GM15510 (cell line): ENCODE results near the gene PLPP2.

ENCODE experiments used
- POLR2A ChIP-seq: IDR thresholded peaks from 3 replicates; pipeline ENCODE4 v1.6.1; 2011; ENCODE audit warnings: borderline replicate concordance; ENCODE audit not compliant: insufficient read length; ENCODE audit errors: extremely low read depth

Gene PLPP2

DNA sequence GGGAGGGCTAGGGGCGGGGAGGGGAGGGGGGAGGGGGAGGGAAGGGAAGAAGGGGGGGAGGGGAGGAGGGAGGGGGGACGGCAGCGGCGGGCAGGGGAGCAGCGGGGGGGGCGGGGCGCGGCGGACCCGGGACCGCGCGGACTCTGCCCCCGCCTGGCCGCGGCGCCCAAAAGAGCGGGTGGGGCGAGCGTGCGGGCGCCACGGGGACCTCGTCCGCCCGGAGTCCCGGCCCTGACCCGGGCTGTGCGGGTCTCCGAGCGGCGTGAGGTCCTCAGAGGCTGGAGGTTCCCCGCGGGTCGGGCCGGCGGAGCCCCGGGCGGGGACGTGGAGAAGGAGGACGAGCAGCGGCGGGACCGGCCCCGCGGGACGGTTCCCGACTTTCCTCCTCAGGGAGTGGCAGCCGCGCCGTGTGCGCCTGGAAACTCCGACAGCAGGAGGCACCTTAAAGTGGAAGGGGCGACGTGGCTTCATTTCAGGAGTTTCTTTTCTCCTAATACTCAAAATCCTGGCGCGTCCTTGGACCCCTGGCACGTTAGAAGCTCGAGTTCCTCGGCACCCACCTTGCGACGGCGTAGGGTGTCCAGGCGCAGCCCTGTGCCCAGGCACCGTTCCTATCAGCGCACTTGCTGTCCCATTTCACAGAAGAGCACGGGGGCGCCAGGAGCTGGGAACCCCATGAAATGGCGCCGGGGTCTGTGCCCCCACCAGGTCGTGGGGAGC is 518 bp upstream of the PLPP2 start:
- TF ChIP-seq POLR2A = no peak

DNA sequence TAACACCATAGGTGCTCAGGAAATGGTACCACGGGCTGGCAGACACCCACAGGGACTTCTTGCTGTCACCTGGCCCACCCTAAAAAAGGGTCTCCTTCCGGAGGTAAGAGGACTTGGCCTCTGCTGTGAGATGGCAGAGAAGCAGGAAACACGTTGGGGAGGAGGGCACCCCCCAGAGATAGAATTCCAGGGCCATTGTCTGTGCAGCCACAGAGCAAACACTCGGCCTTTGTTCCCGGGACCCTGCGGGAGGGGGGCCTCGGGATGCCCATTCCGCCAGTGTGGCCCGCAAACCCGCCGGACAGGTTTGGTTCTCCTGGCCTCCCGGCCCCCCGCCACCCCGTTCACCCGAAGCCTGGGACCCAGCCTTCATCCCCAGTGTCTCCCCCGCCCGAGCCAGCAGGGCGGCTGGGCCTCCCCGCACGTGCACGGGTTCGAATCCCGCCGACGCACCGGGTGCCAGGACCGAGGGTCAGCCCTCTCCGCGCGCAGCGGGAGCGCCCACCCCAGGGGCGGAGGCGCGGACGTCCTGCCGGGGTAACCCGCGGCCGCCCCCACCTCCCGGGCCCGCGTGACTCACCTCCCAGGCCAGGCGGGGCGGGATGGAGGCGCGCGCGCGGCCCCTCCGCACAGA is 714 bp downstream of the PLPP2 start:
- no peak for TF ChIP-seq POLR2A

DNA sequence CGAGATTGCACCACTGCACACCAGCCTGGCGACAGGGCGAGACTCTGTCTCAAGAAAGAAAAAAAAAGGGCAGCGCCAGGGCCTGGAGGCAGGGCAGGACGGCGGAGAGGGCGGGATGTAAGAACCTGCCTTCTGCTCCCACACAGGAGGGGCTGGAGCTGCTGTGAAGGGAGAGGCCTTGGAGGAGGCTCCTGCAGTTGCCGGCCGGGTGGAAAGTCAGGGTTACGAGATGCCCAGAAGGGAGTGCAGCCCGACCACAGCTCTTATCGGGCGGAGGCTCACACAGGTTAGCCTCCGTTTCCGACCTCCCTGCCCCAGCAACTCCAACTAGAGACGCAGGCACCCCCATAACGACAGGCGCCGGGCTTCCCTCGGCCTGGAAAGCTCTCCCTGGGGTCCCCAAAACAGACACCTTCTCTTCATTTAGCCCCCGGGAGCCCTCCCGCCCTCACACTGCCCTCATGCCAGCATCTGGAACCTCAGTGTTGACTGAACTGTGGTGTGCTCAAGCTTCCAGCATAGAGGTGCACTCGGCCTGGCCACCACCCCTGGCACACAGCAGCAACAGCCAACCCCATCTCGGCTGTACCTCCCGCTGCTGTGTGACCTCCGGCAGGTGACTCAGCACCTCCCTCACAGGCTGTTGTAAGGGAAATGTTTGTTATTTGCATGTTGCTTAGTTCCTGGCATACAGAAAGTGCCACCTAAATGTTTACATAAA is 1.4 kb downstream of the PLPP2 start:
- TF ChIP-seq POLR2A = no peak

DNA sequence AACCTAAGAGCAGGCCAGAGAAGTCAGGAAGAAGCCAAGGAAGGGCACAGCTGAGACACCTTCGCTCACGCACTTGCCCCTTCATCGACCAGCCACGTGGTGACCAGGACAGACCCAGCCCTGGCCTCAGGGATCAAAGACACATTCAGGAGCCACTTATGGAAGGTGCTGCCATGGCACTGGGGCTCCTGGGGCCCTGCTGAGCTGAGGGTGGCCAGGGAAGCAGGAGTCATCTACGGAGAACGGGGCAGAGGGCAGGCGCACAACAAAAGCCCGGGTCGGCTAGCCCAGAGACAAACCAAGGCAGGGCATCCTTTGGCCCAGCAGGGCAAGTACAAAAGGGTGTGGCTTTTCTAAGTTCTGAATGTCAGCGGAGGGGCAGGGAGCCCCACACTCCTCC is 2.3 kb downstream of the PLPP2 start:
- no peak for TF ChIP-seq POLR2A

DNA sequence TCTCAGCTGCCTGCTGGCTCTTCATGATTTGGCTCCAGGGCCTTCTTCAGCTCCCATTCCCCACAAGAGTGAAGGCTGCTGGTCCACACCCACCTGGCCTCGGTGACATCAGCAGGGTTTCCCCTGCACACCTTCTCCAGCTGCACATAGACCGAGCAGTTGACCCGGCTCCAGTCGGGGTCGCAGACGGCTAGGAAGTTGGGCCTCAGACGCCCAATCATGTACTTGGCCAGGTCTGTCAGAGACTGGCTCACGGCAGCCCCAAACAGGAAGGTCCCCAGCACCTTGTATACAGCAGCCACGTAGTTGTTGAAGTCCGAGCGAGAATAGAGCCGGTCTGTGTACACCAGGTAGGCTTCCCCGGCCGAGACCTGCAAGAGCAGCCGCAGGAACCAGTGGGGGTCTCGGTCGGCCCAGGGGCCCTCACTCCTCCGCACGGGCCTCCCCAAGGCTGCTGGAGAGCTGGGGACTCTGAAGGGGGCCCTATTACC is 3.8 kb downstream of the PLPP2 start:
- no peak for TF ChIP-seq POLR2A

DNA sequence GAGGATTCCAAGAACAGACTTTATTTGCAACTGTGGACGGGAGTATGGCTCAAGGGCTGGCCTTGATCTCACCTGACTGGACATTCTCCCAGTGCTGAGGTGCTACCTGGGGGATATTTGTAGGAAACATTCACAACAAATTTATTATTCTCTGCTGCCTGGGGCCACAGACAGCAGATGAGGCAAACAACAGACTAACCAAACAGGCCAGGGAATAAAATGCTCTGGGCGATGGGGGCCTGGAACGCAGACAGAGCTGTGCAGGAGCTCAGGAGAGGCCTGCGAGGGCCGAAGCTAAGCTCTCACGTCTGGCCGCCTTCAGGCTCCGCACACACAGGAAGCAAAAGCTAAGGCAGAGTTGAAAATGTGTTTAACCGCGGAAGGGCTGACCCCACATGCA is 7.8 kb downstream of the PLPP2 start:
- no peak for TF ChIP-seq POLR2A

DNA sequence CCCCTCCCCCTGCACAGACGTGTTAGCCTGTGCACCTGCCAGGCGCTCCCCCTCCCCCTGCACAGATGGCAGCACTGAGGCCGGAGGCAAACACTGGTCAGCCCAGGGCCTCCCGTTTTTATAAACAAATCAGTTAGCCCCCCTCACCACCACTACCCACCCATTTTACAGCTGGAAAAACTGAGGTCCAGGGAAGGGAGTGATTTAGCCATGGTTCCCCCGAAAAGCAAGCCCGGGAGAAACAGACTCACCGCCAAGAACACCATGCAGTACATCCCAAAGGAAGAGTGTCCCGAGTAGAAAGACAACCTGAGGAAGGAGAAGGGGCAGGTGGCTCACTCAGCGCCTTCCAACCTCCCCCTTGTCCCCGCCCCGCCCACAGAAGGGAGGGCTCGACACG is 8.7 kb downstream of the PLPP2 start:
- TF ChIP-seq POLR2A = no peak

DNA sequence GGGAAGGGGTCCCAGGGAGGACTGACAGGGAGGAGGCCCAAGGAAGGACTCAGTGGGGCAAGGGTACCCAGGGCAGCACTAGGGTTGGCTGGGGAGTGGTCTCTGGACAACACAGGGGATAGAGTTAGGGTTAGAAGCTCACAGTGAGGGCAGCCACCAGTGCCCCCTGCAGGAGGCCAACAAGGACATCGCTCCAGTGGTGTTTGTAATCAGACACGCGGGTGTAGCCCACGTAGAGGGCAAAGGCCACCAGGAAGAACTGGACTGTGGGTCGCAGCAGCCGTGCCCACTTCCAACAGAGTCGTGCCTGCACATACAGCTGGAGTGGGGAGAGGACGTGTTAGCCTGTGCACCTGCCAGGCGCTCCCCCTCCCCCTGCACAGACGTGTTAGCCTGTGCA is 9.2 kb downstream of the PLPP2 start:
- TF ChIP-seq POLR2A = no peak

DNA sequence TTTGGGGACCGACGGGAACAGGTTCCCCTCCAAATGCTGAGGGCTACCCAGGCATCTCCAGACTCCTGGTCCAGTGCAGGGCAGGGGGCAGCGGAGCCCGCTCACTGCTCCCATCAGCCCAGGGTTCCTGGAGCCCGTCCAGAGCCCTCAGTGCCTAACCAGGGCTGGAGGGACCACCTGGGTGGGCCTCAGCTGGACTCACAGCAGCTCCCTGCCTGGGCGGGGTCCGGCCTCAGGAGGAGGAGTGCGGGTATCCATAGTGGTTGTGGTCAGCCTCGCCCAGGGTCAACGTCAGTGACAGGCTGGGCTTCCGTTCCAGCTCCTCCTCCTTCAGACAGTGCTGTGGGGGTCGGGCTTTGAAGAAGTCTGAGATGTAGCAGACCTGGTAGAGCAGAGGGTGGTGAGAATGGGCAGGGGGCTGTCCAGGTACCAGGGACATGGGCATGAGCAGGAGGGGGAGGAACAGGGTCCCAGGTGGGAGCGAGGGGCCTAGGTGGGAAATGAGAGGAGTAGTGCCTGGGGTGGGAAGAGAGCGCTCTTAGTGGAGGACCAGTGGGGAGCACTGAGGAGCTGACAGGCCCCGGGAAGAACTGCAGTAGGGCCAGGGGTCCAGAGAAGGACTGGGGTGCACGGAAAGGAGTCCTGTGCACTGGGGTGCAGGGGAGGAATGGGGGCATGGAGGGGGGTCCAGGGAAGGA is 9.9 kb downstream of the PLPP2 start:
- TF ChIP-seq POLR2A = no peak

DNA sequence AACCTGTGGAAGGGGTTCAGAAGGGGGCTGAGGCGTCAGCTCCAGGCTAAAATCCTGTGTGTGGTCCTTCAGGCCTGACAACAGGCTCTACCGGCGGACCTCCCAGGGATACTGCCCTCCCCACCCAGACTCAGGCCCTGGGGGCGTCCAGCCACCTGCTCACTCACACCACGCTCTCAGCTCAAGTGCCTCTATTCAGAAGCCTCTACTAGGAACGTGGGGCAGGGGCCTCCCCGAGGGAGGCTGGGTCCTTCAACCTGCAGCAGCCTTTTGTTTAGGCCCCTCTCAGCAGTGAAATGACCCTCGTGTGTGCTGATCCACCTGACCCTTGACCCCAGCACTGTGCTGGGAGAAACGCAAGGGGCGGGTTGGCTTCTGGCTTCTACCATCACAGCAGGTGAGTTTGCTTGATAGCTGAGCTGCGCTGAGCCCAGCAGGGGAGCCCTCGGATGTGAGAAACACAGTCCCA is 10.6 kb downstream of the PLPP2 start:
- no peak for TF ChIP-seq POLR2A

DNA sequence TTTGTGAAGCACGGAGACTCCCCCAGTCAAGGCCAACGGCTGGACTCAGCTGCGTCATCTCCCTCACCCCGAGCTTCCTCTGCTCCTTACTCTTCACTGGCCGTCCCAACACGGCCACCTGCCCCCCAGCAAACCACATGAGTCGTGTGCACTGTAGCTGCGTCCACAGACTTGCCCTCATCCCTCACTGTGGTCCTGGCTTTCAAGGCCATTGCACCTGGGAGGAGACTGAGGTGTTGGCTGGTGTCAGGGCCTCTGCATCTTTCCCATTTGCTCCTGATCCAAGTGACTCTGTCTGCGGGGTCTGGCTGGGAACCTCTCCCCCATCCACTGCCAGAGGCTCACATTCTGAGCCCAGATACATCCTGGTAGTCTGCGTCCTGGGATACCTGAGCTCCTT is 11.5 kb downstream of the PLPP2 start:
- no peak for TF ChIP-seq POLR2A

DNA sequence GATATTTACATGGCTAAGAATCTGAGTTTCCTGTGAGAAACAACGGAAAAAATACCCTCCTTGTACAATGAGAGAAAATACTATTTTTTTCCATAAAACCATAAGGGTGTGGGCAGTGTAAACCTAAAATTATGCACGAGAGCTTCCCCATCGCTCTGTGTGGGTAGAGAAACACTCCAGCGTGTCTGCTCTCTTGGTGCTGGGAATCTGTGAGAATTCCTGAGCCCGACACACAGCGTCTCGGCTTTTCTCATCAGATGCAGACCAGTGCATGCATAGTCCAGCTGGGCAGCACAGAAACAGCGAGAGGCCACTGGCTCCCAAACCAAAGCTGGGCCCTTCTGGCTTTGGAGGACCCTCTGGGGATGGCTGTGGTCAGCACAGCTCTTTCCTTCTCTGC is 12.0 kb downstream of the PLPP2 start:
- TF ChIP-seq POLR2A = no peak

DNA sequence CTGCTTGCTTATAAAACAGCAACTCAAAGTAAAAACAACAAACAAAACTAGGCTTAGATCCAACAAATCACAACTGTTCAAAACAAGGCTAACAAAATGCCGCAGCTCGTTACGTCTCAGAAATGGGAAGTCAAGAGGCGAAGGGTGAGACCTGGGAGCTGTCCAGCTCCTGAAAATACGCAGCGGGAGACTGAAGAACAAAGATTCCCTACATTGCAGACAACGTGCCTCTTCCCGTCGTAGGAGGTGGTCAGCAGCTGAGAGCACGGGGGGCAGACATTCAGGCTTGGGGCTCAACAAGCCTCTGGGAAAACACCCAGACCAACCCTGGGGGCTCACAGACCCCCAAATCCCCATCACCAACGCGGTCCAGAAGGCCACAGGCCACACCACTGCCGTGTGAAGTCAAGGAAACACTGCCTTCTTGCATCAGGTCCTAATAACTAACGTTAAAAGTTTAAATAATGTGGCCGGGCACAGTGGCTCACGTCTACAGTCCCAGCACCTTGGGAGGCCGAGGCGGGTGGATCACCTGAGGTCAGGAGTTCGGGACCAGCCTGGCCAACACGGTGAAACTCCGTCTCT is 13.5 kb downstream of the PLPP2 start:
- no peak for TF ChIP-seq POLR2A

DNA sequence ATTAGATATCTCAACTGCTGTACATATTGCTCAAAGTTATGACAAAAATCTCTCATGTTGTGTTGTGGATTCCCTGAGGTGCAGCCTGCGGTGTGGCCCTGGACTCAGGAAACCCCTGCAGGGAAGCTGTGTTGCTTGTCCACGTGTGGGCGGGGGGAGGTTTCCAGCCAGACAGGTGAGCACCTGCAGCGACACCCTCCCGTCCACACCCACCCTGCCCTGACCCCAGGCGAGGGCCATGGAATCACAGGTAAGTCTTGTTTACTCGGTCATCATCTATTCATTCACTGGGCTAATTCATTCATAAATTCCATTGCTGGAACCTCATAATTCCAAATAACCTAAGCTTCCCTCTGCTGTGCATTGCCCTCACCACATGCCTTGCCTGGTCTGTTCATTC is 14.1 kb downstream of the PLPP2 start:
- no peak for TF ChIP-seq POLR2A
